C4-2B (cell line): ENCODE results near the gene CMIP.

Experiments used
- H3K27ac ChIP-seq: fragments of 450-650 bp; 2 replicates; pipeline ENCODE4 v1.5.1; 2017
- ZFX ChIP-seq: fragments of 450-650 bp; IDR thresholded peaks from 2 replicates; pipeline ENCODE4 v1.6.1; 2017
- TF ChIP-seq, protein P1 (sequence below): fragments of 450-650 bp; conservative IDR thresholded peaks from 2 replicates; pipeline ENCODE4 v1.5.1; 2017; ENCODE audit warnings: mild to moderate bottlenecking

The CMIP gene

DNA sequence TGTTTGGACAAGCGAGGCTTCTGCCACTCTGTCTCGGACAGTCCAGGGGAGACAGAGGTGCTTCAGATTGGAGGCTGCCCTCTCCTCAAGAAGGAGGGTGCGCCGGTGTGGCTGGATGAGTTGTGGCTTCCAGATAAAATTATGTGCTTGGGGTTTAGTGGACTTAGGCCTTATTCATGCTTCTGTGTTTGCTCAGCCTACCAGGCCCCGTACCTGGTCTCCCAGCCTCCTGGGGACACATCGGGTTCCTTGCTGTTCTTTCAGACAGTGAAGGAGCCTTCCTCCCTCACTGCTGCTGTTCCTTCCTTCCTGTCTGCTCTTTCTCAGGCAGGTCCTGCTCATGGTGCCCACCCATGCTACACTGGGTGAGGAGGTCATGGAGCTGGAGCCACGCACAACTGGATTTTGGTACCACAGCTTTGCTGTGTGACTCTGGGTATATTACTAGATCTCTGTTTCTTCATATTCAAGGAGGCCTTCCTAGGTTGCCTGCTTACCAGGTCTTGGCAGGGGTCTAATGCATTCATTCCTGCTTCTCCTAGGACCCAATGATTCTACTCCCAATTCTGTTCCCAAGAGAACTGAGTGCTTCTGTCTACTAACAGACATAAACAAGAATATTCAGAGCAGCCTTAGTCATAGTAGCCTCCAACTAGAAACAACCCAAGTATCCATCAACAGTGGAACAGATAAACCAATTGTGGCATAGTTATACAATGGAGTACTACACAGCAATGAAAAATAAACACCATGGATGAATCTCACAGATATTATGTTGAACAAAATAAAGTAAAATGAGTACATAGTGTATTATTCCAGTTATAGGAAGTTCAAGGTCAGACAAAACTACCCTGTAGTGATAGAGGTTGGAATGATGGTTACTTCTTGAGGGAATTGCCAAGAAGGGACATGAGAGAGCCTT is 121.7 kb downstream of the CMIP start:
- TF ChIP-seq, protein P1, sequence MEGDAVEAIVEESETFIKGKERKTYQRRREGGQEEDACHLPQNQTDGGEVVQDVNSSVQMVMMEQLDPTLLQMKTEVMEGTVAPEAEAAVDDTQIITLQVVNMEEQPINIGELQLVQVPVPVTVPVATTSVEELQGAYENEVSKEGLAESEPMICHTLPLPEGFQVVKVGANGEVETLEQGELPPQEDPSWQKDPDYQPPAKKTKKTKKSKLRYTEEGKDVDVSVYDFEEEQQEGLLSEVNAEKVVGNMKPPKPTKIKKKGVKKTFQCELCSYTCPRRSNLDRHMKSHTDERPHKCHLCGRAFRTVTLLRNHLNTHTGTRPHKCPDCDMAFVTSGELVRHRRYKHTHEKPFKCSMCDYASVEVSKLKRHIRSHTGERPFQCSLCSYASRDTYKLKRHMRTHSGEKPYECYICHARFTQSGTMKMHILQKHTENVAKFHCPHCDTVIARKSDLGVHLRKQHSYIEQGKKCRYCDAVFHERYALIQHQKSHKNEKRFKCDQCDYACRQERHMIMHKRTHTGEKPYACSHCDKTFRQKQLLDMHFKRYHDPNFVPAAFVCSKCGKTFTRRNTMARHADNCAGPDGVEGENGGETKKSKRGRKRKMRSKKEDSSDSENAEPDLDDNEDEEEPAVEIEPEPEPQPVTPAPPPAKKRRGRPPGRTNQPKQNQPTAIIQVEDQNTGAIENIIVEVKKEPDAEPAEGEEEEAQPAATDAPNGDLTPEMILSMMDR, result no peak
- TF ChIP-seq ZFX, result no peak
- H3K27ac ChIP-seq, result no peak overlapping the region

DNA sequence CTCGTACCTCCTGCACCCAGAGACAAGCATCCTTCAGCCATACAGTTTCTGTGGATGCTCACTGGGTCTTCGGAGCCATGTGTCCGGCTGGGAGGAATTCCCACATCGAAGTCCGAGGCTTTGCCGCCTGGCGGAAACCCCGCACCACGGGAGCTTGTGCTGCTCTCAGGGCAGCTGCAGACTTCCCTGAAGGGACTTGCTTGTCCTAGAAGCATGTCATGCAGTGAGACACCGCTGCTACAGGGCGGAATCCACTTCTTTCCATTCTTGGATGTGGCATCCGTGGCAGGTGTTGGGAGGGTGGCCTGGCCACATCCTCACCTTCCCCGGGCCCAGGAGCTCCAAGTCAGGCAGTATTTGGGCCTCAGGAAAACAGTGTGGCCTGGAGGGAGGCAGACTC is 122.5 kb downstream of the CMIP start:
- H3K27ac ChIP-seq, result no peak overlapping the region
- TF ChIP-seq, protein P1, result no peak
- TF ChIP-seq ZFX, result no peak

DNA sequence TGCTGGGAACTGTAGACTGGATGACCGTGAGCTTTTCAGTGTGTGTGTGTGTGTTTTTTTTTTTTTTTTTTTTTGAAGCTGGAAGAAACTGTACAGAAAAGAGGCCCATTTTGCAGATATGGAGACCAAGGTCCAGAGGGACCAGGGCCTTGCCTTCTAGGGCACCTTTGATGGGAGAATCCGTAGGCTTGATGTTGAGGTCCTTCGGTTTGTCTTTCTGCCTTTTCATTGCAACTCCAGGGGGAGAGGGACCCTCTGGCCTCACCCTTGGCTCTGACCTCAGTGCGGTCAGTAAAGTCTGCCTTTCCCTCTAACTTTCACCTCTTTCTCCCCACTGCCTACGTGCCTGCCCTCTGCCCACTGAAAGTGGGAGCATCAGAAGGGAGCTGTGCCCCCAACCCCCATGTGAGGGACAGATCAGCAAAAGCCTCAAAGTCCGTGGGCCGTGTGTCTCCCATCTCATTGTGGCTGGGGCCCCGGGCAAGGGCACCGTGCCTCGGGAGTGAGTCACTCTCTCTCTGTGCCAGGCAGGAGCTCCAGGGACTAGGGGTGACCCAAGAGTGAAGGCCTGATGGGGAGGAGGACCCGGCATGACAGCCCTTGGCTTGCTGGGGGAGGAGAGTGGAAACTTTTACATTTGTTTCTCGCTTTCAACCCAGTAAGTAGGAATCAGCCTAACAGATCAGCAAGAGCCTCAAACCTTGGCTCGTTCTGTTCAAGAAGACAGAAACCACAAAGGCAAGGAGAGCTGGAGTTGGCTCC is 123.6 kb downstream of the CMIP start:
- TF ChIP-seq, protein P1, result no peak
- no peak for TF ChIP-seq ZFX
- H3K27ac ChIP-seq, result no peak overlapping the region

- no peak overlapping the region for H3K27ac ChIP-seq
- TF ChIP-seq, protein P1, result no peak
- TF ChIP-seq ZFX, result no peak
Measured at GRCh38 chr16:81568749-81569087, 124.1 kb downstream of the CMIP start.

- no peak for TF ChIP-seq ZFX
- TF ChIP-seq, protein P1, result no peak
- H3K27ac ChIP-seq, result no peak overlapping the region
Measured at GRCh38 chr16:81569361-81570034, 124.9 kb downstream of the CMIP start.

DNA sequence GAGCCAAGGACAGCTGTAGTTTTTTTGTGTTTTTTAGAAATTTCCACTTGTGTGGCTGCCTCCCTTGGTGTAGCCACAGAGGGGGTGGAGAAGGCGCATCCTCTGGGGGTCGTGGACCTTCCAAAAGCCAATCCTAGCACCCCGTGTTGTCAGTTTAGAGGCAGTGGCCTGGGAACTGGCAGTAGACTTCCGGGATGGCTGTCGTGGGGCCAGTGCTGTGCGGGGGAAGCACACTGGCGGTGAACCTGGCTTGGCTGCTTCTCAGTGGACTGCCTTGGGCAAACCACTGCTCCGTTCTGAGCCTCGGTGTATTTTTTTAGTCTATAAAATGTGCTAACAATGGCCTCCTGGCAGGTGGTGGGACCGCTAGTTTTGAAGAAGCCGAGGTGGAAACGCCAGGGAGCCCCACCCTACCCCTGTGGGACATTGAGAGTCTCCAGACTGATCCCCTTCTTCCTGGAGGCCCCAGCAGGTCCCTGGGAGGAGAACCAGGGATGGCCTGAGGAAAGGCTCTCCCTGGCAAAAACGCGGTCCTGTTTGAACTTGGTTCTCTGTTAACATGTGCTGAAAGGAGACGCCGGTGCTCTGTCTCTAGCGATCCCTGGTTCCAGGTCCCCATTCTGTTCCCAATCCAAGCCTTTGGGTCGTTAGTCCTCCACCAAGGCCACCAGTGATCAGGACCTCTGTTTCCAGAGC is 125.7 kb downstream of the CMIP start:
- no peak overlapping the region for H3K27ac ChIP-seq

More for the DNA sequence above, 125.7 kb downstream of the CMIP start:
- no peak for TF ChIP-seq ZFX
- TF ChIP-seq, protein P1, result no peak
